Breast epithelium (tissue), 3 donors: ENCODE data around the gene PARP12.

Source experiments
- POLR2A ChIP-seq: fragments of 450-650 bp; IDR thresholded peaks from one replicate; pipeline ENCODE4 v1.6.1; 2016; ENCODE audit warnings: antibody characterized with exemption, mild to moderate bottlenecking, moderate library complexity
- TF ChIP-seq, protein P1 (sequence below), 3 donors: fragments of 450-650 bp; IDR thresholded peaks; one replicate each; pipeline ENCODE4 v1.5.1; 2016 to 2017; ENCODE audit warnings: antibody characterized with exemption in 3 of 3, mild to moderate bottlenecking in 3 of 3, moderate library complexity in 3 of 3

DNA sequence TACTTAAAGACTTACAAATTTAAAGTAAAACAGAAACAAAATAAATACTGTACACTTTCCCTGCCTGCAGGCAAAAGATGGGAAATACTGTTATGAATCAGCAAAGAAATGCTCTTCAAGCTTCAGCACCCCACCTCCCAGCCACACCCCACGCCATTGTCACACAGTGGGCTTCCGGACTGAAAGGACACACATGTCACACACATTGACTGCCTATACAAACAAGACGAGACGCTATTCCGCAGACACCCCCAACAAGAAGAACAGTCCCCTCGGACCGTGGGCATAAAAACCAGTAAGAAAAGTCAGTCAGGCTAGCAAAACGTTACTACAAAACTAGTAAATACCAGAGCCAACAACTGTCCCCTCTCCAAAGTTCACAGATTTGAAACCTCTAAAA, 22.2 kb upstream of the PARP12 start:
- TF ChIP-seq, protein P1, sequence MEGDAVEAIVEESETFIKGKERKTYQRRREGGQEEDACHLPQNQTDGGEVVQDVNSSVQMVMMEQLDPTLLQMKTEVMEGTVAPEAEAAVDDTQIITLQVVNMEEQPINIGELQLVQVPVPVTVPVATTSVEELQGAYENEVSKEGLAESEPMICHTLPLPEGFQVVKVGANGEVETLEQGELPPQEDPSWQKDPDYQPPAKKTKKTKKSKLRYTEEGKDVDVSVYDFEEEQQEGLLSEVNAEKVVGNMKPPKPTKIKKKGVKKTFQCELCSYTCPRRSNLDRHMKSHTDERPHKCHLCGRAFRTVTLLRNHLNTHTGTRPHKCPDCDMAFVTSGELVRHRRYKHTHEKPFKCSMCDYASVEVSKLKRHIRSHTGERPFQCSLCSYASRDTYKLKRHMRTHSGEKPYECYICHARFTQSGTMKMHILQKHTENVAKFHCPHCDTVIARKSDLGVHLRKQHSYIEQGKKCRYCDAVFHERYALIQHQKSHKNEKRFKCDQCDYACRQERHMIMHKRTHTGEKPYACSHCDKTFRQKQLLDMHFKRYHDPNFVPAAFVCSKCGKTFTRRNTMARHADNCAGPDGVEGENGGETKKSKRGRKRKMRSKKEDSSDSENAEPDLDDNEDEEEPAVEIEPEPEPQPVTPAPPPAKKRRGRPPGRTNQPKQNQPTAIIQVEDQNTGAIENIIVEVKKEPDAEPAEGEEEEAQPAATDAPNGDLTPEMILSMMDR (IDR thresholded peaks at IDR 0.05), result no peak
- no peak for TF ChIP-seq POLR2A
